ENCODE results near the gene H2BK1.

H2BK1 gene

DNA sequence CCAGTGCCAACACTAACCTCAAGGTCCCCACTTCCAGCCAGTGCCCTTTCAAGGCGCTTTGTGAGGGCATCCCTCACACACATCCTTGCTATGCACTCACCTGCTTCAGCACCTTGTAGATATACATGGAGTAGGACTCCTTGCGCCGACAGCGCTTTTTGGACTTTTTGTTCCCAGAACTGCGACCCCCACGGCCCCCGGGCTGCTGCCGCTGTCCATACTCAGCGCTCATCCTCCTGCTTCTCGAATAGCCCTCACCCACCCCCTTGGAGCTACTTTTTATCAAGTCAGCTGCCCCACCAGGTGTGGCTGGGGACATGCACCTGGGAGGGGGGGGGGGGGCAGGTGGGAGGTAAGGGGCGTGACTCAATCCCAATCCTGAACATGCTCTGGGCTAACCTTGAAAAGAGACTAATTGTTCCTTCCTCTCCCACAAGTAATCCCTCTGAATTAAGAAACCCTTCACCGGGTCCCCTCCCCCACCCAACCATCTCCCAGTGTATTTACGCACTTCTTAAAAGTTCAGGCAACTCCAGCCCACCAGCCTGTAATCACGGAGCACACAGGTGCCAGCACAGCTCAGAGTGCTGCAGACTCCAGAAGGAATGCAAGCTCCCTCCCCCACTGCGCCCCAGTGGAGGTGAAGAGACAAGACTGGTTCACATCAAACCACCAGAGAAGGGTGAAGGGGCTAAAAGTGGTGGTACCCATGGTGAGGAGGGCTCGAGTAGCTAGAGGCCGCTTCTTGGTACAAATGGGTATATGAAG is at the start of gene H2BK1:
Gene H2BK1, minus strand, starts transcription at position 402 of the 768 bp plus-strand sequence. Its CDS starts 170 bp downstream, at position 232.
- H3K4me3 ChIP-seq, result no peak within 1 kb of the TSS
- H3K27me3 ChIP-seq (ENCODE audit: low read depth), result peaks cover 8% of the 10 kb centered on the region; the same call in 1 of the 2 replicates
- in situ Hi-C loops (cut with MboI; ENCODE audit: low sequenced_read_pairs), result no loop called here
- peaks cover 28% of the 10 kb centered on the region for H3K36me3 ChIP-seq (replicated peaks)
- no peak for DNase-seq (ENCODE audit: low spot score in 2 of 2)
- H3K9me3 ChIP-seq, result no peaks in the 10 kb centered on the region
- no peaks in the 10 kb centered on the region for H3K4me1 ChIP-seq

GRCh38 chr7:151257990-151258389 is 47.7 kb upstream of the H2BK1 start:
- no peaks in the 10 kb centered on the region for H3K36me3 ChIP-seq (replicated peaks)
- no peaks in the 10 kb centered on the region for H3K9me3 ChIP-seq
- no peak overlapping the region for H3K4me3 ChIP-seq
- no peaks in the 10 kb centered on the region; the same call in 1 of the 2 replicates for H3K4me1 ChIP-seq
- in situ Hi-C loops (cut with MboI; ENCODE audit: low sequenced_read_pairs), result no loop called here
- DNase-seq (ENCODE audit: low spot score in 2 of 2), result no peak
- peaks cover 28% of the 10 kb centered on the region for H3K27me3 ChIP-seq (ENCODE audit: low read depth)

DNA sequence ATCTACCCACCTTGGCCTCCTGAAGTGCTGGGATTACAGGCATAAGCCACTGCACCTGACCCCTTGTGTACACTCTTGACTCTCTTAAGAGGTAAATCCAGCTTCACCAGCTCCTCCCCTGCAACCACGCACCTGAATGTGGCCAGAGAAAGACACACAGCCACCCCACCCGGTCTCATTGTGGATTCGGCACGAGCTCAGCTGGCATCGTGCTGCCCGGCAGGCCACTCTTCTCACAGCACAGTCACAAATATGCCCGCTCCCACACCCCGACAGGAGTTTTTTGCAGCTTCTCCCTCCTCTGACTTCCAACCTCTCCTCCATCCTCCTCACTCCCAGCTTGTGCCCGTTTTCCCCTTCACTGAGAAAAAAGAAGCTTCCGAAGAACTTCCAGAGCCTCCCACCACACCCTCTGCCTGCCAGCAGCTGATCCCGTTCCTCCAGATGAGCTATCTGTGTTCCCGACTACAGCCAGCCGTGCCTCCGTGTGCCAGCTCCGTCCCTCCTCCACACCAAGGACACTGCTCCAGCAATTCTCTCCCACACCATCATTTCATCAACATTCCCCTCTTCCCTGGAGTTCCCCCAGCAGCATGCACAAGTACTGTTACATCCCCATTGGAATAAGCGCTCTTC is 46.2 kb upstream of the H2BK1 start:
- Histone ChIP-seq H3K9me3 (no peaks in the 10 kb centered on the region; the same call in 1 of the 2 replicates), H3K36me3 (replicated peaks) (no peaks in the 10 kb centered on the region), H3K27me3 (ENCODE audit: low read depth) (peaks cover 28% of the 10 kb centered on the region), H3K4me1 (peaks cover 10% of the 10 kb centered on the region), H3K4me3 (no peak overlapping the region)
- DNase-seq (ENCODE audit: low spot score in 2 of 2), result no peak
- in situ Hi-C loops (cut with MboI; ENCODE audit: low sequenced_read_pairs), result no loop called here

DNA sequence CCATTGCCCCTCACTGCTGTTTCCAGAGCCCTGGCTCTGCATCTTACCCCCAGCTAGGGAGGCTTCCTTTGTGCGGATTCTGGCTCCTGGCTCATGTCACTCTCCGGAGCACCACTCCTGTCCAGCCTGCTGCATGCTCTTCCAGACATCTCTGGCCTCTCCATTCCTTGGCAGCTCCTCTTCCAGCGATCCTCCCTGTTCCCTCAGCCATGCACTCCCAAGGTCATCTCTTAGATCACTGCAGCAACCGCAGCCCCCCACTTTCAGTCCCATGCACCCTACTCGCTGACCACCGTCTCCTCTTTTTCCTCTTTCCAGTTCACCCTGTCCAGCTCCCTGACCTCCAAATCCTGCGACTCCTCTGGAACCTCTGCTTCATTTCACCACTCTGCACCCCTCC is 45.1 kb upstream of the H2BK1 start:
- Histone ChIP-seq H3K4me1 (peaks cover 17% of the 10 kb centered on the region), H3K4me3 (no peak overlapping the region), H3K27me3 (ENCODE audit: low read depth) (peaks cover 20% of the 10 kb centered on the region), H3K9me3 (no peaks in the 10 kb centered on the region; the same call in 1 of the 2 replicates), H3K36me3 (replicated peaks) (no peaks in the 10 kb centered on the region)
- in situ Hi-C loops (cut with MboI; ENCODE audit: low sequenced_read_pairs), result no loop called here
- no peak for DNase-seq (ENCODE audit: low spot score in 2 of 2)

- DNase-seq (ENCODE audit: low spot score in 2 of 2), result no peak
- H3K9me3 ChIP-seq, result no peaks in the 10 kb centered on the region; the same call in 1 of the 2 replicates
- no peaks in the 10 kb centered on the region for H3K36me3 ChIP-seq (replicated peaks)
- in situ Hi-C loops (cut with MboI; ENCODE audit: low sequenced_read_pairs), result no loop called here
- peaks cover 19% of the 10 kb centered on the region for H3K27me3 ChIP-seq (ENCODE audit: low read depth)
- no peak overlapping the region for H3K4me3 ChIP-seq
- H3K4me1 ChIP-seq, result peaks cover 20% of the 10 kb centered on the region
Observed at GRCh38 chr7:151254851-151255250, 44.6 kb upstream of the H2BK1 start.

DNA sequence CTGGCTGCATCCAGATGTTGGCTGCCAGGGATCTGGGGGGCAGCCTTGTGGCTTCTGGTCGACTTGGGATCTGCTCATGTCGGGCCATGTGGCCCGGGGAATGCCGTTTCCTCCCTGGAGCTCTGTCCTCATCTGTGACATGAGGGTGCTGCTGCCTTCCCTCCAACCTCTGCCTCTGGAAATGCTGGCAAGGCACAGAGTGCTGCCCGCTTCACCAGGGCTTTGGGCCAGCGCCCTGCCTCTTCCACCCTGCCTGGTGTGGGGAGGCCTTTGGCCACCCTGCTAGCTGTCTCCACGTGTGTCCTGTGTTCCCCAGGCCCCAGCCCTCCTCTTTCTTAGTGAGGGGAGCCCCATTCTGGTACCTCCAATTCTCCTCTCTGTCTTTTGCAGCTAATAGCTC is 44.0 kb upstream of the H2BK1 start:
- in situ Hi-C loops (cut with MboI; ENCODE audit: low sequenced_read_pairs), result no loop called here
- Histone ChIP-seq H3K9me3 (no peaks in the 10 kb centered on the region; the same call in 1 of the 2 replicates), H3K36me3 (replicated peaks) (no peaks in the 10 kb centered on the region), H3K27me3 (ENCODE audit: low read depth) (peaks cover 19% of the 10 kb centered on the region), H3K4me3 (no peak overlapping the region), H3K4me1 (peaks cover 24% of the 10 kb centered on the region)
- no peak for DNase-seq (ENCODE audit: low spot score in 2 of 2)

DNA sequence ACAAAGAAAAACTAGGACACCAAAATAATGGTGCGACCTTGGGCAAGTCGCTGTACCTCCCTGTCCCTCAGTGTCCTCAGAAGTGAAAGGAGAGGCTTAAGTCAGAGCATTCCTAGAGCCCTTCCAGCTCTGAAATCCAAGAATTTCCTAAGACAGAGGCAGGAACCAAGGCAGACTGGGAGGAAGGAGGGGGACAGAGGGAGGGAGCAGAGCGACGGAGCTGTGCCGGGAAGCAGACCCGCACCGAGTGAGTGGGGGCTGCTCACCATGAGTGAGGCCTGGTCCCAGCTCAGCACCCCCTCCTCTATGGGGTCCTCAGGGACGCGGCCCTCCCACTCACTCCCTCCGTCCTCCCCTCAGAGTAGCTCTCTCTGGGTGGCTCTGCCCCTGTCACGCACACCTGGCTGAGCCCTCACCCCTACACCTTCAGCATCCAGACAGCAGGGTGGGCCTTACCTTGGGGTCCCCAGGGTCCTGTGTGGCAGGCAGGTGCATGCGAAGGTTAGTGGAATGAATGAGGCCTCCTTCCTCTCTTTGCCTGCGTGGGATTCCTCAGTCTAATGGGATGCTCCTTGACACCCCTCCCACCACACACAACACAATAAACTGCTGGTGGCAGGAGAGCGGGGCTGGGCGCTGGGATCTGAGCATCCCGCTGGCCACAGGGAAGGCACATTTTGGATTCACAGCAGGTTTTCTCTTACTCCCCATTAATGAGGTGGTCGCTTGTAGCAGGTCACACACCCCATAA is 42.8 kb upstream of the H2BK1 start:
- DNase-seq (ENCODE audit: low spot score in 2 of 2), result no peak
- Histone ChIP-seq H3K9me3 (no peaks in the 10 kb centered on the region; the same call in 1 of the 2 replicates), H3K4me3 (no peak overlapping the region), H3K4me1 (peaks cover 29% of the 10 kb centered on the region), H3K36me3 (replicated peaks) (no peaks in the 10 kb centered on the region), H3K27me3 (ENCODE audit: low read depth) (peaks cover 15% of the 10 kb centered on the region)
- in situ Hi-C loops (cut with MboI; ENCODE audit: low sequenced_read_pairs), result no loop called here

DNA sequence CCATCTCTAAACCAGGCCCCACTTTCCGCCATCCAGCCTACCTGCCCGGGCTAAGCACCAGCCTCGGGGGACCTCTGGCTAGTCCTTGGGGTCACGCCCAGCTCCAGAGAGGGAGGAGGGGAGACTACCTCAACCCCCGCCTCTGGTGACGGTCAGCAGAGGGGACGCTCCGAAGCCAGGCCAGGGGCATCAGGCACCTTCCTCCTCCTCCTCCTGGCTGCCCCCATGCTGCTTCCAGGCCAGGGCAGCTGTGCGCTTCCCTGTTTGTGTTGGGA is 42.2 kb upstream of the H2BK1 start:
- Histone ChIP-seq H3K4me3 (peak overlapping the region; percentile 43), H3K4me1 (peaks cover 32% of the 10 kb centered on the region), H3K36me3 (replicated peaks) (no peaks in the 10 kb centered on the region), H3K9me3 (no peaks in the 10 kb centered on the region; the same call in 1 of the 2 replicates), H3K27me3 (ENCODE audit: low read depth) (peaks cover 13% of the 10 kb centered on the region)
- in situ Hi-C loops (cut with MboI; ENCODE audit: low sequenced_read_pairs), result no loop called here
- no peak for DNase-seq (ENCODE audit: low spot score in 2 of 2)

GRCh38 chr7:151251689-151252560 is 41.6 kb upstream of the H2BK1 start:
- DNase-seq (ENCODE audit: low spot score in 2 of 2), result peak; percentile 47 to 78
- H3K4me1 ChIP-seq, result peaks cover 38% of the 10 kb centered on the region
- H3K36me3 ChIP-seq (replicated peaks), result no peaks in the 10 kb centered on the region
- H3K9me3 ChIP-seq, result no peaks in the 10 kb centered on the region; the same call in 1 of the 2 replicates
- in situ Hi-C loops (cut with MboI; ENCODE audit: low sequenced_read_pairs), result no loop called here
- H3K27me3 ChIP-seq (ENCODE audit: low read depth), result peaks cover 7% of the 10 kb centered on the region
- peak overlapping the region; percentile 43 for H3K4me3 ChIP-seq

GRCh38 chr7:151251328-151251688 is 41.0 kb upstream of the H2BK1 start:
- in situ Hi-C loops (cut with MboI; ENCODE audit: low sequenced_read_pairs), result no loop called here

DNA sequence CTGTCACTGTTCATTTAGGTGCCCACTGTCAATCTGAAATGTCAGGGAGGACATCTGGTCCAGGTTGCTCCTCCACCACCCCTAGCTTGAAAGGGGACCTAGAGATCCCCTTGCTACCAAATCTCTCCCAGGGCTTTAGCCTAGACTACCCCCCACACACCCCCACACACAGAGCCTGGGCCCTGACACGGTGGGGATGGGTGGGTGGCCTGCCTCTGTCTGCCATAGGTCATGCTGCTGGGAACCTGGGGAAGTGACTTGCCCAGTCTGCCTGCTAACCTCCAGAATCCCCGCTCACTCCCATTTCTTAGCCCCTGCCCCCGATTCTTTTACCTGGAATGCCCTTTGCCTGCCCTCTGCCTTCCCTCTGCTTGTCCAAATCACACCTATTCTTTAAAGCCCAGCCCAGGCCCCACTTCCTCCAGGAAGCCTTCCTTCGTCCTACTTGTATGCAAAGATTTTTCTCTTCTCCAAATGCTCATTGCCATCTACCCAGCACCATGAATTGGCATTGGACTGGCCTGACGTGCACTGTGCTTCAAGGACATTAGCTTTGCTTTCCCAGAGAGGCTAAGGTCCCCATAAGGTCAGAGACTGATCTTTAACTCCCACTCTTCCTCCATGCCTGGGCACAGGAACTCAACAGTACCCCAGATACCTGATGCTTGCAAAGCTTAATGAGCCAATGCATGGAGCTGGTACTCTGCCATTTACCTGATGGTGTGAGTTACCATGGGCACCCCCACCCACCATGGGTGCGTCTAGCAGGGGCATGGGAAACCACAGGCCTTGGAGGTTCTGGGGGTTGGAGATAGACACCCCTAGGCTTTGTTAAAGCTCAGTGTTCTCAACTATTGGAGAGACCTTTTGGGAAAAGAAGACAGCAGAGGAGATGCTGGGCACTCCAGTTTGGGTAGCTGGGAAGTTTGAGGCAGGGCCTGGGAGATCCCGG is 40.2 kb upstream of the H2BK1 start:
- no peak for DNase-seq (ENCODE audit: low spot score in 2 of 2)
- H3K4me1 ChIP-seq, result peaks cover 42% of the 10 kb centered on the region
- H3K27me3 ChIP-seq (ENCODE audit: low read depth), result no peaks in the 10 kb centered on the region
- H3K9me3 ChIP-seq, result no peaks in the 10 kb centered on the region; the same call in 1 of the 2 replicates
- no peaks in the 10 kb centered on the region for H3K36me3 ChIP-seq (replicated peaks)
- no peak overlapping the region for H3K4me3 ChIP-seq
- in situ Hi-C loops (cut with MboI; ENCODE audit: low sequenced_read_pairs), result no loop called here

More at GRCh38 chr7:151251328-151251688, 41.0 kb upstream of the H2BK1 start:
- Histone ChIP-seq H3K27me3 (ENCODE audit: low read depth) (peaks cover 1% of the 10 kb centered on the region), H3K4me1 (peaks cover 42% of the 10 kb centered on the region), H3K4me3 (peak overlapping the region; percentile 23), H3K36me3 (replicated peaks) (no peaks in the 10 kb centered on the region), H3K9me3 (no peaks in the 10 kb centered on the region; the same call in 1 of the 2 replicates)
- DNase-seq (ENCODE audit: low spot score in 2 of 2), result peak in 1 of 2 experiments; percentile 17

GRCh38 chr7:151249732-151250072 is 39.4 kb upstream of the H2BK1 start:
- no peaks in the 10 kb centered on the region; the same call in 1 of the 2 replicates for H3K9me3 ChIP-seq
- no peaks in the 10 kb centered on the region for H3K27me3 ChIP-seq (ENCODE audit: low read depth)
- in situ Hi-C loops (cut with MboI; ENCODE audit: low sequenced_read_pairs), result no loop called here
- no peak overlapping the region for H3K4me3 ChIP-seq
- DNase-seq (ENCODE audit: low spot score in 2 of 2), result peak; percentile 49 to 83
- no peaks in the 10 kb centered on the region for H3K36me3 ChIP-seq (replicated peaks)
- H3K4me1 ChIP-seq, result peaks cover 49% of the 10 kb centered on the region
